K562 (cell line): ENCODE data around the gene ARL6IP4.
A peak's percentile ranks its signal among the peaks of the same experiment; 100 is the strongest.

Experiments
- CBFB ChIP-seq: sonication (generic); formaldehyde crosslinking; IDR thresholded peaks from 2 replicates; pipeline ENCODE4 v1.4.0; 2020; ENCODE audit warnings: mild to moderate bottlenecking, missing genetic modification reagents
- CBX3 ChIP-seq, 2 experiments: IDR thresholded peaks; 1 replicate in 1 of 2; 2 replicates in 1 of 2; pipeline ENCODE4 v1.6.1; 2012; ENCODE audit warnings: inconsistent platforms in 2 of 2, low read length in 2 of 2, borderline replicate concordance in 1 of 2, control low read depth in 1 of 2
- JUN ChIP-seq, 2 experiments: sonication (generic) in 1 of 2; formaldehyde crosslinking in 1 of 2; IDR thresholded peaks; 2 replicates each; pipeline versions ENCODE4 v1.6.1 to v1.8.0; 2012 to 2022; ENCODE audit warnings: borderline replicate concordance in 2 of 2, mild to moderate bottlenecking in 2 of 2, improper control_type of control experiment in 1 of 2, low read depth in 1 of 2, low read length in 1 of 2, missing genetic modification reagents in 1 of 2
- NFYB ChIP-seq: IDR thresholded peaks from 2 replicates; pipeline ENCODE4 v1.6.1; 2011; ENCODE audit warnings: mild to moderate bottlenecking, moderate library complexity; ENCODE audit not compliant: insufficient read length; ENCODE audit errors: extremely low read depth
- PTTG1 ChIP-seq: fragments of 450-650 bp; IDR thresholded peaks from 2 replicates; pipeline ENCODE4 v1.6.1; 2016; ENCODE audit warnings: low read depth, mild to moderate bottlenecking, missing genetic modification characterization, missing compliant biosample characterization
- SMAD1 ChIP-seq: fragments of 150-350 bp; IDR thresholded peaks from 2 replicates; pipeline ENCODE4 v1.6.1; 2014; ENCODE audit warnings: low read length, low read depth; ENCODE audit not compliant: partially characterized antibody
- ZNF274 ChIP-seq: IDR thresholded peaks from 2 replicates; pipeline ENCODE4 v1.6.1; 2011; ENCODE audit warnings: low read depth, mild to moderate bottlenecking, low read length, moderate library complexity, borderline replicate concordance
- ZNF830 ChIP-seq: fragments of 250-450 bp; sonication (Bioruptor Pico); IDR thresholded peaks from 2 replicates; pipeline ENCODE4 v1.5.0; 2021; ENCODE audit warnings: mild to moderate bottlenecking
- TF ChIP-seq, protein P1 (sequence below): sonication (generic); formaldehyde crosslinking; IDR thresholded peaks from 2 replicates; pipeline ENCODE4 v1.8.1; 2023; ENCODE audit warnings: mild to moderate bottlenecking, missing genetic modification reagents, moderate library complexity
- TF ChIP-seq, protein P2 (sequence below), 3 experiments: IDR thresholded peaks in 2 of 3; conservative IDR thresholded peaks in 1 of 3; 2 replicates each; pipeline ENCODE4 v1.5.1; 2011 to 2012; ENCODE audit warnings: low read length in 3 of 3, mild to moderate bottlenecking in 3 of 3, control low read depth in 2 of 3, improper control_type of control experiment in 1 of 3, inconsistent platforms in 1 of 3, low read depth in 1 of 3, mixed read lengths in 1 of 3, moderate library complexity in 1 of 3; ENCODE audit not compliant: insufficient read depth in 2 of 3

DNA sequence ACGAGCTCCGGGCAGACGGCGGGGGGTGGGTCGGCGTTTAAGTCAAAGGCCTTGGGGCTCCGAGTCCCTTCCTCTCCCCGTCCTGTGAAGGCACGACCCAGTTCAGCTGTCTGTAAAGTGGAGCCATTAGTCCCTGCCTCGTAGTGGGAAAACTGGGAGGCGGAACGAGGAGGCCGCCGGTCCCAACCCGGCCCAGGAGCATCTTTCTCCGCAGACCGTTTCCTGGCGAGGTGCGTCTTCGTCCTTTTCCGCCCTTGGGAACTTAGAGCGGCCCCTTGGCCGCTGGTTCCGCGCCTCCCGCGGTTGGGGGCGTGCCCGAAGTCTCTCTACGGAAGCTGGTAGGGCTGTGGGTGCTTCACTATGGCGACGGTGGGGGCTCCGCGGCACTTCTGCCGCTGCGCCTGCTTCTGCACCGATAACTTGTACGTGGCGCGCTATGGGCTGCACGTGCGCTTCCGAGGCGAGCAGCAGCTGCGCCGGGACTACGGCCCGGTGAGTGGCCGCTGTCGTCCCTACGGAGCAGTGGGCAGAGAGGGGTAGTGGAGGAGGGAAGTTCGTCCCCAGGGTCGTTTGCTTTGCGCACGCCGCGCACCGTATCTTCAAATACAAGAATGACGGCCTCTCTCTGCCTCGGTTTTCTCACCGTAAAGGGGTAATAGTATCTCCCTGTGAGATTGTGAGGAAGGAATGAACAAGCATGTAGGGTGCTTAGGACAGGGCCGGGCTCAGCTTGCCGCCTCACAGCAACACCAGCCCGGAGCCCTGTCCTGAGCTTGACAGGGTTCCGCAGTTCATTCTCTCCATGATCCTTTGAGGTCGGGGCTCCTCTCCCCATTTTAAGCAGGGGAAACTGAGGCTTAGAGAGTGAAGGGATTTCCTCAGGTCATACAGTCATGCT, 5.3 kb upstream of the ARL6IP4 start, which contains the start of gene OGFOD2:
- peak in 1 of 2 experiments; percentile 24; a peak in 1 of 3 replicates for TF ChIP-seq CBX3 (IDR thresholded peaks at IDR 0.05; ENCODE audit: borderline replicate concordance in 1 of 2, low read length in 2 of 2)
- TF ChIP-seq, protein P1, sequence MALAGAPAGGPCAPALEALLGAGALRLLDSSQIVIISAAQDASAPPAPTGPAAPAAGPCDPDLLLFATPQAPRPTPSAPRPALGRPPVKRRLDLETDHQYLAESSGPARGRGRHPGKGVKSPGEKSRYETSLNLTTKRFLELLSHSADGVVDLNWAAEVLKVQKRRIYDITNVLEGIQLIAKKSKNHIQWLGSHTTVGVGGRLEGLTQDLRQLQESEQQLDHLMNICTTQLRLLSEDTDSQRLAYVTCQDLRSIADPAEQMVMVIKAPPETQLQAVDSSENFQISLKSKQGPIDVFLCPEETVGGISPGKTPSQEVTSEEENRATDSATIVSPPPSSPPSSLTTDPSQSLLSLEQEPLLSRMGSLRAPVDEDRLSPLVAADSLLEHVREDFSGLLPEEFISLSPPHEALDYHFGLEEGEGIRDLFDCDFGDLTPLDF (CRISPR knock-in tag): peak; percentile 63; the same call in 1 of the 2 replicates
- TF ChIP-seq JUN (IDR thresholded peaks at IDR 0.05; ENCODE audit: borderline replicate concordance, low read depth, low read length): peak; percentile 9; the same call in 1 of the 2 replicates
- peak; percentile 88 for TF ChIP-seq JUN (CRISPR knock-in tag; IDR thresholded peaks at IDR 0.05; ENCODE audit: borderline replicate concordance)
- peak; percentile 41; the same call in 1 of the 2 replicates for TF ChIP-seq CBFB (CRISPR knock-in tag)
- TF ChIP-seq SMAD1: peak; percentile 31
- TF ChIP-seq, protein P2, sequence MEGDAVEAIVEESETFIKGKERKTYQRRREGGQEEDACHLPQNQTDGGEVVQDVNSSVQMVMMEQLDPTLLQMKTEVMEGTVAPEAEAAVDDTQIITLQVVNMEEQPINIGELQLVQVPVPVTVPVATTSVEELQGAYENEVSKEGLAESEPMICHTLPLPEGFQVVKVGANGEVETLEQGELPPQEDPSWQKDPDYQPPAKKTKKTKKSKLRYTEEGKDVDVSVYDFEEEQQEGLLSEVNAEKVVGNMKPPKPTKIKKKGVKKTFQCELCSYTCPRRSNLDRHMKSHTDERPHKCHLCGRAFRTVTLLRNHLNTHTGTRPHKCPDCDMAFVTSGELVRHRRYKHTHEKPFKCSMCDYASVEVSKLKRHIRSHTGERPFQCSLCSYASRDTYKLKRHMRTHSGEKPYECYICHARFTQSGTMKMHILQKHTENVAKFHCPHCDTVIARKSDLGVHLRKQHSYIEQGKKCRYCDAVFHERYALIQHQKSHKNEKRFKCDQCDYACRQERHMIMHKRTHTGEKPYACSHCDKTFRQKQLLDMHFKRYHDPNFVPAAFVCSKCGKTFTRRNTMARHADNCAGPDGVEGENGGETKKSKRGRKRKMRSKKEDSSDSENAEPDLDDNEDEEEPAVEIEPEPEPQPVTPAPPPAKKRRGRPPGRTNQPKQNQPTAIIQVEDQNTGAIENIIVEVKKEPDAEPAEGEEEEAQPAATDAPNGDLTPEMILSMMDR (IDR thresholded peaks at IDR 0.05 in 2 of 3, conservative IDR thresholded peaks at IDR 0.05 in 1 of 3; ENCODE audit: insufficient read depth in 2 of 3, low read depth in 1 of 3, low read length in 3 of 3): no peak
- no peak; the same call in 1 of the 2 replicates for TF ChIP-seq ZNF830 (CRISPR knock-in tag)
- TF ChIP-seq NFYB: no peak
- no peak for TF ChIP-seq ZNF274
- TF ChIP-seq PTTG1 (tag): no peak
